Measurements from ENCODE around the gene ID2.

Gene ID2

GRCh38 chr2:8673381-8673780 is 8.5 kb upstream of the ID2 start:
- in situ Hi-C loops (cut with MboI; ENCODE audit: low sequenced_read_pairs, unreplicated experiment) = no loop called here
- DNase-seq (ENCODE audit: low spot score) = no peak
- TF ChIP-seq CTCF (IDR thresholded peaks at IDR 0.05; ENCODE audit: borderline replicate concordance, control extremely low read depth, extremely low read depth, insufficient read depth, missing control alignments) = no peak

GRCh38 chr2:8674420-8675009 is 7.3 kb upstream of the ID2 start:
- DNase-seq (ENCODE audit: low spot score) = no peak
- in situ Hi-C loops (cut with MboI; ENCODE audit: low sequenced_read_pairs, unreplicated experiment) = no loop called here
- no peak for TF ChIP-seq CTCF (IDR thresholded peaks at IDR 0.05; ENCODE audit: borderline replicate concordance, control extremely low read depth, extremely low read depth, insufficient read depth, missing control alignments)

GRCh38 chr2:8675543-8675942 is 6.3 kb upstream of the ID2 start:
- in situ Hi-C loops (cut with MboI; ENCODE audit: low sequenced_read_pairs, unreplicated experiment) = no loop called here
- TF ChIP-seq CTCF (IDR thresholded peaks at IDR 0.05; ENCODE audit: borderline replicate concordance, control extremely low read depth, extremely low read depth, insufficient read depth, missing control alignments) = no peak
- no peak for DNase-seq (ENCODE audit: low spot score)

- in situ Hi-C loops (cut with MboI; ENCODE audit: low sequenced_read_pairs, unreplicated experiment) = no loop called here
- DNase-seq (ENCODE audit: low spot score) = no peak
- no peak for TF ChIP-seq CTCF (IDR thresholded peaks at IDR 0.05; ENCODE audit: borderline replicate concordance, control extremely low read depth, extremely low read depth, insufficient read depth, missing control alignments)
Measured at GRCh38 chr2:8676191-8676920, 5.5 kb upstream of the ID2 start.

GRCh38 chr2:8676921-8677645 is 4.8 kb upstream of the ID2 start:
- in situ Hi-C loops (cut with MboI; ENCODE audit: low sequenced_read_pairs, unreplicated experiment) = no loop called here

More at GRCh38 chr2:8676921-8677645, 4.8 kb upstream of the ID2 start:
- no peak for DNase-seq (ENCODE audit: low spot score)
- no peak for TF ChIP-seq CTCF (IDR thresholded peaks at IDR 0.05; ENCODE audit: borderline replicate concordance, control extremely low read depth, extremely low read depth, insufficient read depth, missing control alignments)

Data from GM13976 (cell line).